T-helper 1 cell (primary cell): Measurements from ENCODE around the gene STBD1.
"Not testable (repeated sequence)": the region's sequence is repeated elsewhere in the genome, so short reads cannot be mapped to it uniquely, and the experiment has no call there.

Source experiments
- DNase-seq, 5 donors: peaks; one replicate each; pipeline ENCODE4 v3.0.0-alpha.2; 2012 to 2020
- total RNA-seq, 4 donors: gene quantifications; one replicate each; lab custom pipeline; 2026; lab: John Stamatoyannopoulos, UW

STBD1 gene
- 0 to 0.31 (median 0) reads per million in 4 donors for total RNA-seq

GRCh38 chr4:76305971-76306881 lies at the start of gene STBD1:
STBD1 (plus strand) TSS chr4:76306733; CDS start chr4:76306770, 37 bp downstream.
- DNase-seq, result peak in 2 of 5 donors; percentile 24 to 48

- DNase-seq, result no peak
These were observed 49.6 kb upstream of the STBD1 start for GRCh38 chr4:76256968-76257367.

GRCh38 chr4:76257824-76258223 lies 48.7 kb upstream of the STBD1 start:
- DNase-seq, result no peak

- DNase-seq, result no peak
These were observed 46.0 kb upstream of the STBD1 start for GRCh38 chr4:76260571-76260970.

- DNase-seq, result no peak
These were observed 40.8 kb upstream of the STBD1 start for GRCh38 chr4:76265631-76266218.

GRCh38 chr4:76266627-76267026 lies 39.9 kb upstream of the STBD1 start:
- no peak for DNase-seq

- DNase-seq, result no peak
These were observed 38.7 kb upstream of the STBD1 start for GRCh38 chr4:76267811-76268210.

GRCh38 chr4:76270244-76271175 lies 36.0 kb upstream of the STBD1 start:
- no peak for DNase-seq

- DNase-seq, result no peak
These were observed 35.3 kb upstream of the STBD1 start for GRCh38 chr4:76271248-76271647.

GRCh38 chr4:76272073-76272472 lies 34.5 kb upstream of the STBD1 start:
- no peak for DNase-seq

GRCh38 chr4:76272582-76272981 lies 34.0 kb upstream of the STBD1 start:
- DNase-seq, result no peak

- no peak for DNase-seq
These were observed 33.5 kb upstream of the STBD1 start for GRCh38 chr4:76272999-76273398.

- DNase-seq, result no peak
These were observed 30.9 kb upstream of the STBD1 start for GRCh38 chr4:76275486-76276124.

- DNase-seq, result no peak
These were observed 29.7 kb upstream of the STBD1 start for GRCh38 chr4:76276813-76277212.

- no peak for DNase-seq
These were observed 28.9 kb upstream of the STBD1 start for GRCh38 chr4:76277667-76278066.

- DNase-seq, result no peak
These were observed 27.9 kb upstream of the STBD1 start for GRCh38 chr4:76278583-76278982.

- peak in 2 of 5 donors; percentile 5 to 53 for DNase-seq
These were observed 27.1 kb upstream of the STBD1 start for GRCh38 chr4:76279462-76279861.

GRCh38 chr4:76280488-76281441 lies 25.8 kb upstream of the STBD1 start:
- DNase-seq, result no peak

- not testable (repeated sequence) for DNase-seq
These were observed 24.9 kb upstream of the STBD1 start for GRCh38 chr4:76281594-76281993.

GRCh38 chr4:76282941-76283689 lies 23.4 kb upstream of the STBD1 start:
- no peak for DNase-seq
